GM13977 (cell line): Measurements from ENCODE around the gene CSNK2A3.

Experiments
- DNase-seq: peaks from one replicate; pipeline ENCODE4 v3.0.0; 2012; ENCODE audit warnings: low spot score
- in situ Hi-C: fragments of 300-500 bp; cut with MboI; formaldehyde crosslinking; loops from one replicate; pipeline ENCODE4 v1.12.0; 2022; ENCODE audit warnings: low sequenced_read_pairs, low pct_unique_long_range_greater_than_20kb, mixed read lengths, inconsistent platforms; ENCODE audit not compliant: unreplicated experiment
- TF ChIP-seq, protein P1 (sequence below): IDR thresholded peaks from 2 replicates; pipeline ENCODE4 v1.5.1; 2012; ENCODE audit warnings: mild to moderate bottlenecking, control low read depth; ENCODE audit not compliant: insufficient read depth; ENCODE audit errors: extremely low read depth, missing control alignments

CSNK2A3 gene

DNA sequence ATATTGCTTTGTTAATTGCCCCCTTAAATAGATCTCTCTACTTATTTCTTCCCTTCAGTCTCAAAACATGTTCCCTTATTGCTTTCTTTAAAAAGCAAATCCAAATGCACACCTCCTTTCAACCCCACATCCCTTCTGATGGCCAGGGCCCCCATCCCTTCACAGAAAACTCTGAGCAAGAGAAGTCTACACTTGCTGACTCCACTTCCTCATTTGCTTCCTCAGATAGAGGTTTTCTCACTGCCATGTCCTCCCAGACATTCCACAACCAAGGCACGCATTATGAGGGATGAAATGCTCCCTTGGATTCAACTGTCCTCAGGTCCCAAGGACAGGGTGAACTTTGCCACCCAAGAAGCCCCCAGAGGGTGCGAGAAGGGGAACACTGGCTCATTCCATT is 43.1 kb downstream of the CSNK2A3 start:
- DNase-seq = no peak
- in situ Hi-C loops = no loop called here
- TF ChIP-seq, protein P1, sequence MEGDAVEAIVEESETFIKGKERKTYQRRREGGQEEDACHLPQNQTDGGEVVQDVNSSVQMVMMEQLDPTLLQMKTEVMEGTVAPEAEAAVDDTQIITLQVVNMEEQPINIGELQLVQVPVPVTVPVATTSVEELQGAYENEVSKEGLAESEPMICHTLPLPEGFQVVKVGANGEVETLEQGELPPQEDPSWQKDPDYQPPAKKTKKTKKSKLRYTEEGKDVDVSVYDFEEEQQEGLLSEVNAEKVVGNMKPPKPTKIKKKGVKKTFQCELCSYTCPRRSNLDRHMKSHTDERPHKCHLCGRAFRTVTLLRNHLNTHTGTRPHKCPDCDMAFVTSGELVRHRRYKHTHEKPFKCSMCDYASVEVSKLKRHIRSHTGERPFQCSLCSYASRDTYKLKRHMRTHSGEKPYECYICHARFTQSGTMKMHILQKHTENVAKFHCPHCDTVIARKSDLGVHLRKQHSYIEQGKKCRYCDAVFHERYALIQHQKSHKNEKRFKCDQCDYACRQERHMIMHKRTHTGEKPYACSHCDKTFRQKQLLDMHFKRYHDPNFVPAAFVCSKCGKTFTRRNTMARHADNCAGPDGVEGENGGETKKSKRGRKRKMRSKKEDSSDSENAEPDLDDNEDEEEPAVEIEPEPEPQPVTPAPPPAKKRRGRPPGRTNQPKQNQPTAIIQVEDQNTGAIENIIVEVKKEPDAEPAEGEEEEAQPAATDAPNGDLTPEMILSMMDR = no peak

DNA sequence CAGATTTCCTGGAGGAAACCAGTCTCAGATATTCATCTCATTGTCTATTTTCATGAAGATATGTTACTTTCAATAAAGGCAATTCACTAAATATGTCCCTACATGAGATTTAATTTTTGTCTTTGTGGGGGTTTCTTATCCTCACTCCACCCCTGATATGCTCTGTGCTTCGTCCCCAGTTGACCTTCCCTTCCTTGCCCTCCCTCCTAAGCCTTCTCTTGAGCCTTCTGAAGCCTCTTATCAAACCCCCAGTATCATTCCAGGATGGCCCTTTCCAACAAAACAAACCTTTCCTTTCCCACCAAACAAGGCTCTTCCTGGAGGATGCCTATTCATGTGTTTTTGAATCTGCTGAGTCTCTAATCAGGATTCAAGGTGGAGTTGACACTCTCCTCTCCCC is 44.8 kb downstream of the CSNK2A3 start:
- DNase-seq = no peak
- TF ChIP-seq, protein P1 = no peak
- in situ Hi-C loops = no loop called here

DNA sequence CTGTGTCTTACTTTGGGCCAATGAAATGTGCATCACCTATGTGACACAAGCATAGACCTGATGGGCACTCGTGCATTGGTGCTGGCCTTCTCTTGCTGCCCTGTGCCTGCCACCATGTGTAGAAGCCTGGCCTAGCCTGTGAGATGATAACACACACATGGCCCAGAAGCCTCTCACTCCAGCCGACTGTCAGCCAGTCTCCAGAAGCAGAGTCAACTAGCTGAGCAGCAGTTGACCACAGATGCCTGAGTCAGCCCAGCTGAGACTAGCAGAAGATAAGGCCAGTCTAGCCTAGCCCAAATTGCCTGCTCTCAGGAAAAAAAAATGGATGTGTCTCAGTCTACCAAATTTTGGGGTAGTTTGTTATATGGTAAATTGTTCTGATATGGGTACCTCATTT is 46.2 kb downstream of the CSNK2A3 start:
- TF ChIP-seq, protein P1 = no peak
- in situ Hi-C loops = no loop called here
- no peak for DNase-seq

DNA sequence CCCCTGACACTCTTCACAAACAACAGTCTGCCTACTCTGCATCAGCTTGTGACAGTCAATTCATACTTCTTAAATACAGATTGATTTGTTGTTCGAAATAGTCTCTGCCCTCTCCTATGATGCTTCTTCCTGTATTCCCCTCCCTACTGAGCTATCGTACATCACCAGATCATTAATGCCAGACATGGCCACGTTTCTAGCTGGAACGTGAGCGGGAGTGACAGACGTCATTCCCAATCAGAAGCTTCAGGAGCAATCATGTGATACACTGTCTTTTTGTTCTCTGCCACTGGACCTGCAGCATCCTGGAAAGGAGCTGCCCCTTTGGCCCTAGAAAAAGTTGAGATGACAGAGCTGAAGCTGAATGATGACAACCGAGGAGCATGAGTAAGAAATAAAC is 48.5 kb downstream of the CSNK2A3 start:
- DNase-seq = no peak
- TF ChIP-seq, protein P1 = no peak
- in situ Hi-C loops = no loop called here

DNA sequence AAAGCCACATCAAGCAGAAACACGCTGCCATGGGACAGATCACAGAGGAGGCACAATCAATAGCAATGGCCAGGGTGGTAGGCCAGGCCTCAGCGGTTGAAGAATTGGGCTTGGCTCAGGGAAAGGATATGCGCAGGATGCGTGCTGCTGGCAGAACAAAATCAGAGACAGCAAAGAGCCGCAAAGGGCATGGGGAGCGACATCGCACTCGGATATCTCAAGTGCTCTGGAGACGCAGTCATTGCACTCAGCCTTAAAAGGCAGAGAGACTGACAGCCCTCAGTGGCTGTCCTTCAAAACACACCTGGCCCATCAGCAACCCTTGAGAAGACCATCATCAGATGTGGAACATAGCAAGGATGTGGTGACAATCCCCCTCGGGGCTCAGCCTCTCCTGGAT is 50.5 kb downstream of the CSNK2A3 start:
- in situ Hi-C loops = no loop called here
- DNase-seq = no peak
- TF ChIP-seq, protein P1 = no peak
